Cerebellar cortex (tissue), 1 donor: ENCODE data around the gene AKT2.

Experiments
- DNase-seq: peaks from one replicate; pipeline ENCODE4 v3.0.0-alpha.2; 2015; ENCODE audit warnings: low spot score

Gene AKT2

DNA sequence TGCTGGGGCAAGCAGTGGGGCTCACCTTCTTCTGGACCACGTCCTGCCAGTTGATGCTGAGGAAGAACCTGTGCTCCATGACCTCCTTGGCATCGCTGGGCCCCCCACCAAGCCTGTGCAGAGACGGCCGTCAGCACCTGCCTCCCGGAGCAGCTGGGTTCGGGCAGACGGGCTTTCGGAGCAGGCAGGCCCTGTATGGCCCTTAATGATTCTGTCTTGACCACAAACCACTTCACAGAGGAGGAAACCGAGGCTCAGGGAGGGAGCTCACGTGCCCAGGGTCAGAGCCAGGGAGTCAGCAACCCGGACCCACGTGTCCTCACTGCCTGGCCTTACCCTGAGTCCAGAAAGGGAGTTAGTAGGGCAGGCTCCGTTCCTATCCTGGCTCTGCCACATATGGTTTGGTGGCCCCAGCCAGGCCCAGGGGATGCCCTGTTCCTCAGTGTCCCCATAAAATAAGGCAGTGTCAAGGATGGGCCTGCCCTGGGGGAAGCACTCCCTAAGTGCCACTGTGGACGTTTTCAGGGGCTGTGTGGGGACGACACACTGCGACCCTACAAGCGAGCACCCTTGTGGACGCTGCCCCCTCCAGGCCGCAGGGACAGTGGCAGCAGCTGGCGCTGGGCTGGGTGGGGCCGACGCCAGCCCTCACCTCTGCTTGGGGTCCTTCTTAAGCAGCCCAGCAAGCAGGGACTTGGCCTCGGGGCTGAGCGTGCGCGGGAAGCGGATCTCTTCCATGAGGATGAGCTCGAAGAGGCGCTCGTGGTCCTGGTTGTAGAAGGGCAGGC is 49.7 kb downstream of the AKT2 start:
- DNase-seq: no peak

DNA sequence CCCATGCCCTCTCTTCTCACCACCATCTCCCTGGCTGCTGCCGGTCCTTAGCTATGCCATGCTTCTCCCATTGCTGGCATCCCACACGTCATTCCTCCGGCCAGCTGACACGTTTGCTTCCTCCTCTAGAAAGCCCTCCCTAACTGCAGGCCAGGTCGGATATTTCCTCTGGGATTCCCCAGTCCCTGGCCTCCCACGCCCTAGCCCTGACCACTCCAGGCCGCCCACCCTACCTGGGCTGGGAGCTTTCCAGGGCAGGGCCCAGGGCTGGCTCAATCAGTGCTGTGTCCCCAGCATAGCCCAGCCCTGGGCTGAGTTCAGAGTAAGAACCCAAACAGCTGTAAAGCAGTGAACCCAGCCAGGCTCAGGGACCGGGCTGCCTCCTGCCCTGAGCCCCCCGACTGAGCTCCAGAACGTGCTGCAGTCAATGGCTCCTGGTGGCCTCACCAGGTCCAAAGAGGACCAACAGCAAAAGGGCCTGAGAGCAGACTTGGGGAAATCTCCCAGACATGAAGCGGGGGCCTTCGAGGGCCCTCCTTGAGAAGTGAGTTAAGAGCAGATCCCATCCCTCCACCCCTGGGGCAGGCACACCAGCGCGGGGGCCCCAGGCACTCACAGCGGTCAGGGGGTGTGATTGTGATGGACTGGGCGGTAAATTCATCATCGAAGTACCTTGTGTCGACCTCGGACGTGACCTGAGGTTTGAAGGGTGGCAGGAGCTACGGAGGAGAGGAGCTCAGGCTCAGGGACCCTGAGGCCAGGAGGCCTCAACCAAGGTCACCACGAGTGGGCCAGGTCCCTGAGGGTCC is 50.5 kb downstream of the AKT2 start:
- no peak for DNase-seq

DNA sequence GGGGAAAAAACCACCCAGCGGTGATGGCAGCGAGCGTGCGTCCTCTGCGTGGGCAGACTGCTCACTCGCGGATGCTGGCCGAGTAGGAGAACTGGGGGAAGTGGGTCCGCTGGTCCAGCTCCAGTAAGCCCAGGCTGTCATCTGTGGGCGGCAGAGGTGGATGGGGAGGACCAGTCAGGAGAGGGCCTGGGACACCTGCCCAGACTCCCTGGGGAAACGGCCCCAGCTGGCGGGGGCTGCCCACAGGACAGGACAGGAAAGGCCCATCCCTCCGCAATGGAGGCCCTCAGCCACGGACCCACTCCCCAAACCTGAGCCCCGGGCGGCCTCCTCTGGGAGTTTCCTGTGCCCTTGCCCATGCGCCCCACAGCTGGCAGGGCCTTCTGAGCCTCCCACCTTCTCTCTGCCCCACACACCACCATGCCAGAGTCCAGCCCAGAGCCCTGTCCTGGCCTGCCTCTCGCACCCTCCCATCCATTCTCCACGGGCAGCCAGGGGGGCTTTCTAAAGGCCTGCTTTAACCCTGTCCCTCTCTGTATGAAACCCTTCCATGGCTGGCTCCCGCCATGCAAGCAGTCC is 51.2 kb downstream of the AKT2 start:
- DNase-seq: no peak

DNA sequence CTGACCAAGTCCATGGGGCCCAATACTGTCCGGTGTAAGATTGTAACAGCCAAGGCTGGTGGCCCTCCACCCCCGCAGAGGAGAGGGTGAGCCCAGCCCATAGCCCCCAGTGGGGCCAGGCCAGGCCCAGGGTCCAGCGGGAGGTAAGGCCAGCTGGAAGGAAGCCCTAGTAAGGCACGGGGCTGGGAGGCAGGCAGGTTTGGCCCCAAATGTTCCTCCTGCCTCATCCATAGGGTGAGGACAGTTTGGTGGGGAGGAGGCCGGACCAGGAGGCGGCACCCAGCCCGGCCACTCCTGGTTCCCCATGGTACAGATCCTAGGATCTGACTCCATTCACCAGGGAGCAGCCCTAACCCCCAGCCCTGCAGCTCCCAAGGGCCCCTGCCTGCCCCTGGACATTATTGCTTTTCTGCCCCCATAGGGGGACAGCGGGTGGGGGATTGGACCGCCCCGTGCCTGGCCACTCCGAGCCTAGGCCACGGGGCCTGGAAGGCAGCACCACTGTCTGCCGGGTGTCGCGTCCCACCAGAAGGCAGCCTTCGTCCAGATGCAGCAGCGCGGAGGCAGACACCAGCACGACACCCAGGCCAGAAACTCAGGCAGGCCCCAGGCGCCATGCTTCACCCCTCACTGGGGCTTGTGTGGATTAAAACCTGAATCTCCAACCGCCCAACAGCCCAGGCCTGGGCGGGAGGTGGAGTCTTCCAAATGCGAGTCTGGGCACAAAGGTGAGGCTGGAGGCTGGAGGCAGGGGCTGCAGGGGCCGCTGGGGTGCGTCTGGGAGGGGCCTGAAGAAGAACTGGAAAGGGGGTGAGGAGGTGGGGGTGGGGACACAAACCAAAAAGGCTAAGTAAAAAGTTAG is 52.0 kb downstream of the AKT2 start:
- DNase-seq: no peak

DNA sequence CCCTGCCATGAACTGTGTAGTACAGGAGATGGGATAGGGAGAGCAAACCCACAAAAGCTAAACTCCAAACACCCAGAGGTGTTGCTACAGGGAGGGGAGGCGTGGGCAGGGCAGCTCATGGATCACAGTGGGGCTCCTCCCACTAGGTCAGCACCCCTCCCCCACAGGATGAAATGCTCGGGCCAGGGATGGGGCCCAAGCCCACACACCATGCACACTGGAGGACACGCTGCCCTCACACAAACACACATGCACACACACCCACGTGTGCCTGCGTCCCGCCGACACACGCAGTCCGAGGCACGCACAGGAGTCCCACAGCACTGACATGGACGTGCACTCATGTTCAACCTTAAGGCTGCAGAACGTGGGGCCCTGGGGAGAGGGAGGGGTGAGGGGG is 52.7 kb downstream of the AKT2 start:
- DNase-seq: no peak

DNA sequence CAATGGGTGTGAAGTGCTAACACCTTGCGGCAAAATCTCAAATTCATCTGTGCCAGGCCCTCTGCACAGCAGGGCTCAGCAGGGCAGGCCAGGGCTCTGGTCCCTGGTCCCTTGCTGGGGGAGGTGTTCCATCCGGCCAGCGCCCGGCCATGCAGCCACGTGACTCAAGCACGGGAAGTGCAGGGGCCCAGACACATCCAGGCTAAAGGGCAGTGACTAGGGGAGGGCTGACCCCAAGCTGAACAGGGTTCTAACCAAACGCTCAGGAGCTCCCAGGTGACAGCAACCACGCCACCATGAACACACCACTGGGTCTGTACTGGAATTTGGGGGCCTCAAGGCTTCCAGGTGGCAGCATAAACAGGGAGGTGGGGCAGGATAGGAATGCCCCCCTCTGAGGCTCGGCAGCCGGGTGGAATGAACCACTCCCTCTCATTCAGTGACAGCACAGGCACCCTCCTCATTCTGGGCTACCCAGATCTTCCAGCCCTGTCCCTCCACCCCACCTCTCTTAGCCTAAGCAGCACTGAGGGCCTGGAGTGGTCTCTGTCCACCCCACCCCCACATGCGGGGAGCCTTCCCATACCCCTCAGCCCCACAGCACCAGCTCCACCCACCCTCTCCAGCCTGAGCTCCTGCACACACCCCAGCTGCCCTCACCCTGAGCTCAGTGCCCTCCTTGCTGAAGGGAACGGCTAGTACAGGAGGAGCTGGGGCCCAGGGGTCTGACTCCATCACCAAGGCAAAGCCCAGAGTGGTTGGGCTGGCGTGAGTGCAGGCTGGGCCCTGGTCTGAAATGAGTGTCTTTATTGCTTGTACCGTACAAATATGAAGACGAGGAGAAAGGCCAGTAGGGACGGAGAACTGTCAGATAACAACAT is 53.4 kb downstream of the AKT2 start:
- peak; percentile 57 for DNase-seq

DNA sequence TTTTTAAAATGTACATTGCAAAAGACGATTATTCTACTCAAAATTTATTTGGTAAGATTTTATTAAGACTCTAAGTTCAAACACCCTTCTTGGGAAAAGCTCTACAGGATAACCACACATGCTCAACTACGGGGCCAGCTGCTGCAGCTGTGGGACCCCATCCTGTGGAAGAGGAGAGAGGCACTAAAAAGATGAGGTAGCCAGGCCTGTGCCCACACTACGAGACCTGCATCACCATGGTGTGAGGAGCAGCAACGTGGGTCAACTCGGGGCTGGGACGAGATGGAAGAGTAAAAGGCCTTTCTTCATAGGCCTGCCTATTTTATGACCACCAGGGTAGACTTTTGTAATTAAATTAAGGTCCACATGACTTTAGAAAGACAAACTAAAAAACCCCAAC is 54.1 kb downstream of the AKT2 start:
- DNase-seq: no peak

DNA sequence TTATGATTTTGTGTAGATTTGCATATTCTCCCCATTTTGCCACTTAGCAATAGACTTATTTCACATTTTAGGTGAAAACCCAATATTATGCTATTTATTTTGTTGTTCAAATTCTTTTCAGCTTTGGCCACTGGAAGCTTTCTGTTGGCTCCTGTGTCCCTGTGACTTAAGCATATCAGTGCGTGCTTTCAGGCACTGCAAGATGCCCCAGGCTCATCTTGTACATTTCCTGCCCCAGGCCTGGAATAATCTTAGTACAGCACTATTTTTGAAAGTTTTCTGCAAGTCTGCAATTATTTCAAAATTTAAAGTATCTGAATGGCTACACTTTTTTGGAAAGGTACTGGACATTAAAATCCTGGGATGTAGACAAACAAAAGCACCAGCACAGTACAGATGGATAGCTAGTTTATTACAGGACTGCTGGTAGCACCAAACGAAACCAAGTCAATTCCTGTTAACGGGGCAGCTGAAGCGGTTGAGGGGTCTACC is 55.2 kb downstream of the AKT2 start:
- no peak for DNase-seq

DNA sequence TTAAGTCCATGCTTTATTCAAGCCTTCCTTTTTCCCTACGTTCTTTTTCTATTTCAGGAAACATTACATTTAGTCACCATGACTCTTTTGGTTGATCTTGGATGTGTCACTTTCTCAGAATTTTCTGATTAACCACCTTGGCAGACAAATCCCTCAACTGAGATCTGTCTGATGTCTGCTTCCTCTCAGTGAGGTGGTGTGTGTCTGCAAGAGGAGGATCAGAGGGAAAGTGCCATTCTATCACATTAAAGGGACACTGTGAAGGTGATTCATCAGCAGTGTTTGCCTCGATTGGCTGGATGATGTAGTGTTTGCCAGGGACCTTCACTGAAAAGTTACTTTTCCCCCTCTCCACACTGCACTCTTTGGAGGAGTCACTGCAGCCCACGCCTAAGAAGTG is 55.7 kb downstream of the AKT2 start:
- no peak for DNase-seq

DNA sequence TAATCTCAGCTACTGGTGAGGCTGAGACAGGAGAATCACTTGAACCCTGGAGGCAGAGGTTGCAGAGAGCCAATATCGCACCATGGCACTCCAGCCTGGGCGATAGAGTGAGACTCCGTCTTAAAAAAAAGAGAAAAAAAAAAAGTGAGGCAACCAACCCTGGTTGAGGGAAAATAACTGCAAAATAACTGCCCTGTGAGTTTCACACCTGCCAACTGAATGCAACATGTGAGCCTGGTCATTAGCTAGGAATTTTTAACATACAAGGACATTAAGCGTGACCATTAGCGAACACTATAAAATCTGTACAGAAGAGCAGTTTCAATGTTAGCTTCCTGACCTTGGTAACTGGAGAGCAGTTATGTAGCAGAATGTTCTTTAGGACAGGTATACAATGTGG is 56.3 kb downstream of the AKT2 start:
- DNase-seq: no peak

DNA sequence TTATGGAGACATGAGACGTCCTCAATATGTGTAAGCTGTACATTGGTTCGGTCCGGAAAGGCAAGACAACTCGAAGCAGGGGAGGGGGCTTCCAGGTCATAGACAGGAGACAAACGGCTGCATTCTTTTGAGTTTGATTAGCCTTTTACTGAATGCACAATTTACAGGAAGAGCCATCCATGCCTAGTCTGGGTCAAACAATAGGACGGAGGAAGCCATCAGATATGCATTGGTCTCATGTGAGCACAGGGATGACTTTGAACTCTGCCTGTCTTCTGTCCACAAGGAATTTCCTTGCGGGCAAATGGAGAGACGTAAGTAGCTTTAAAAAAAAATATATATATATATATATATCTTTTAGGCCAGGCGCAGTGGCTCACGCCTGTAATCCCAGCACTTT is 56.8 kb downstream of the AKT2 start:
- DNase-seq: no peak

DNA sequence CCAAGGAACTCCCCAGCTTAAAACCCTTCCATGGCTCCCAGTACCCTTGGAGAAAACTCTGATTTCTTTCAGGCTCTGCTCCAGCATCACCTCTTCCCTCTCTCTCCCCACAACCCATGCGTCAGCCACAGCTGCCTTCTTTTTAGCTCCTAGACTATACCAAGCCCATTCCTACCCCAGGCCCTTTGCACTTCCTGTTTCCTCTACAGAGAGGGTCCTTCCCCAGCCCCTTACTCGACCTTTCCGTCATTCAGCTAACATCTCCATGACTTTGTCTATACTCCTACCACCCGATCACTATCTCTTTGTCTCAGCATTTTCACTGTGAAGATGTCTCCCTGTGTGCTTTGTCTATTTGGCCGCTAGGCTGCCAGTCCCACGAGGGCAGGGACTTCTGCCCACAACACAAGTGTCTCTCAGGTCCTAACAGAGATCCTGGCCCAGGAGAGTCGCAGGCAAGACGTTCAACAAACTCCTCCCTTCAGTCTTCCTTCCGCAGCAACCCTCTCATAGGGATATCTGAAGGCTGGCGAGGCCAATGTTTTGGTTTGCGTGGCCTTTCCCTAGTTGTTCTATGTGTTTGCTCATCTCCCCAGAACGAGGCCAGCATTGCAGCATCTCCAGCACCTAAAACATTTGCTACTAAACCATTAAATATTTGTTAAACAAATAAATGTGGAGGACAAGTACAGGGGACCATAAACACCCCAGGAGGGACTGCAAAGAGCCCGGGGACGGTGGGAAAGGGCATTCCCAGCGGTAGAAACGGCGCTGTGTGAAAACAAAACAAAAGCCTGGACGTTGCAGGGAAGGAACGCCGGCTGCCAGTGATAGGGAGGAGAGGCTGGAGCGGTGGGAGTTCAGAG is 59.5 kb downstream of the AKT2 start:
- DNase-seq: peak; percentile 38

DNA sequence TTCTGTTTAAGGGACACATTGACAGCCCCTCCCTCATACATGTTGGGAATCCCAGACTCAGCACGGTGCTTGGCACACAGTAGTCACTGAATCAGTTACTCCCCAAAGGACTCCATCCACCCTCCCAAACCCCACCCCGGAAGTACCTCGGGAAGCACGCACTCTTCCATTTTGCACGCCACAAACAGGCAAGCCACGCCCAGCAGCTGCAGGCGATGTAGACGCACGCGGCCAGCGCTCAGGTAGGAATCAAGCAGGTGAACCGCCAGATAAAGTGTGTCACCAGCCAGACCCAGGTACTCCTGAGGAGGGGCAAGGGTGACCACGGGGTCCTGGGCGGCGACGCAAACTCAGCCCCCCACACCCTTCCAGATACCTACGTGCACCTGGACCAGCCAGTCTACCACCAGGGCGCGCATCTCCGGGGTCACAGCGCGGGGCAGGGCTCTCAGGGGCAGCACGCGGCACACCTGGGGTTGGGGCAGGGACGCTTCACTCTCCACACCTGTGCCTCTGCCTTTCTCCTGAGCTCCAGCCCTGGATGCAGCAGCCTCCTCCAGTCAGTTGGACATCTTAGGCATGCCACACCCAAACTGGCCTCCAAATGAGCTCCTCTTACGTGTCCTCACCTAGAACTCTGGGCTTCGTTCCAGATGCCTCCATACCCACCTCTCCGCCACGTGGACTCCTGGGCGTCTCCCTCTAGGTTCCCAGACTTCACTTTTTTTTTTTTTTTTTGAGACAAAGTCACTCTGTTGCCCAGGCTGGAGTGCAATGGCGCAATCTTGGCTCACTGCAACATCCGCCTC is 60.6 kb downstream of the AKT2 start:
- DNase-seq: no peak

DNA sequence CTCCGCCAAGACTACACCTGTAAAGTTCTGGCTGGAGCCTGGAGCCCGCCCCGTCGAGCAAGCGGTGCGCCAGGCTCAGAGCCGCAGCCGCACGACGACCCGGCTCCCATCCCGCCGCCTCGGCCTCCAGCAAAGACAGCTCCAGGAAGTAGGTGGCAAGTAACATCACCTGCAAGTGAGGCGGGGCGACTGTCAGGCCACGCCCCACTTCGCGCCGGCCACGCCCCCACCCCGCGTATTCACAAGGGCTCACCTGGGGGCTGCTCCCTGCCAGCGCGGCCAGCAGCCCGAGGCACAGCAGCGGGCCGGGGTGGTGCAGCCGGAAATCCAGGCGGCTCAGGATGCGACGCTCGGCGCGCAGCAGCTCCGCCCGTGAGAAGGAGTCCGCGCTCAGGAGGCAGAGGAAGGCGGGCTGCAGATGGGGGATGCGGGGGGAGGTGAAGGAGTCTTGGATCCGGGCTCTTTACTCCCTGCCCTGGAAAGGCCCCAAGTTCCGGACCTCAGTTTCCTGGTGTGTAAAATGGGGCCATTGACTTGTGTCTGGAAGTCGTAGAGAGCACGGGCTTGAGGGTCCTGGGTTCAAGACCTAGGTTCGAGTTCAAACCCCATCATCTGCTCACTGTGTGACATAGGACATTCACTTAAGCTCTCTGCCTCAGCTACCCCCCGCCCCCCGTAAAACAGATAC is 61.9 kb downstream of the AKT2 start:
- no peak for DNase-seq

DNA sequence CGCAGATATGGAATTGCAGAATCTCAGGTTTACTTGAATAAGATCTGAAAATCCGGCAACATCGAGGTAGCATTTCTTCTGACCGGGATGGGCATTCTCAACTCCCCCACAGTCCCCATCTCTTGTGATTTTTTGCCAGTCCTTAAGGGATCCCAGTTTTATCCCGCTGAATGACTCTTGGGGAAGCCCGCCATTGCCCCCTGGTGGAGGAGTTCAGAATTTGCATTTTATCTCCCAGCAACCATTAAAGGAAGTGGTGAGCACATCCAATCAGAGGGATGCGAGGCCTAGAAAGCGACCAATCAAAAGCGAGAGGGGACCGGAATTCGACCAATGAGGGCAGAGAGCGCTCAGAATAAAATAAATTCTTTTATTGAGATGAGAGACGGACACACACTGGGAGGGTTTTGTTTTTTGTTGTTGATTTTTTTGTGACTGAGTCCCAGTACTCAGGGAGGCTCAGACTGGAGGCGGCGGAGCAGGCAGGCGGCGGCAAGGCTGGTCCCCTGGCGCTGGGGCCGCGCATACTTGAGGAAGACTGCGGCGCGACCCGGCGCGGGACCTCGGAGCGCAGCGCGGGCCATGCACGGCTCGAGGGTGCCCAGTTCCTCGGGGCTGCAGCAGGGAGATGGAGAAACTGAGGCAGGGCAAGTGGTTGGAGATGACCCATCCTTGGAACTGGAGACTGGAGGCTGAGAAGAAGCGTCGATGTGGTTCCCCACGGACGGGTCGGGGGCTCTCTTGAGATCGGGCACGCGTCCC is 63.1 kb downstream of the AKT2 start:
- DNase-seq: peak; percentile 98

DNA sequence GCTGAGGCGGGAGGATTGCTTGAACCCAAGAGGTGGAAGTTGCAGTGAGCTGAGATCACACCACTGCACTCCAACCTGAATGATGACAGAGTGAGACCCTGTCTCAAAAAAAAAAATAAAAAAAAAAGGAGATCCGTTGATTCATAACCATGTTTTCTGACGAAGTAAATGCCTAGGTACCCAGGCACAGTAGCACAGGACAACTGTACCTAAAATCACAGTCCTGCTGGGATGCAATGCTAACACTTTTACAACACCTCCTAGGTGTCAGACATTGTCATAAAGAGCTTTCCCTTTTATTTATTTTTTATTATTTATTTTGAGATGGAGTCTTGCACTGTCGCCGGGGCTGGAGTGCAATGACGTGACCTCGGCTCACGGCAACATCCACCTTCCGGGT is 64.5 kb downstream of the AKT2 start:
- DNase-seq: no peak

DNA sequence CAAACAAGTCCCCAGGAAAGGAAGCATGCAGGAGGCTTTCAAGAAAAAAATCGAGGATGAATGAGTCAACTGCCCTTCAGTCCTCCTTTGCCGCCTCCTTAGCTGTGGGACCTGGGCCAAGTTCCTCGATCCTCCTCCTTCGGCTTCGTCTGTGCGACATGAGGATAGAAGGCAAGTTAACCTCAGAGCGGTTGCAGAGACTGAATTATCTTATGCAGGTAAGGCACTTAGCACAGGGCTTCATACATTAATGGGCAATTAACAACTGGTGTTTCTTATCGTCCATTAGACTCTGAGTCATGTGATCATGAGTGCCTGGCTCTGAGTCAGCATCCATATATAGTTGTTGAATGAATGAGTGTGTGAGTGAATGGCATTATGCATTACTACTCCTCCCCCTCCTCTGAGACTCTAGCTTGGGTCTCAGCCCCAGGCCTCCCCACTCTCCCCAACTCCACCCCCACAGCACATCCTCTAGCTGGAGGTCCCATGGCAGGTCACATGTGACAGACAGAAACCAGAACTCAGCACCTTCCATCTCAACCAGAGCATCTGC is 65.3 kb downstream of the AKT2 start:
- DNase-seq: no peak
